Activated CD8-positive, alpha-beta T cell treated with anti-CD3 and anti-CD28 coated beads for 36 hours (primary cell): Measurements from ENCODE around the gene GTF2A1. TPM values are rescaled to one million over a fixed set of nuclear protein-coding genes. Genes with fewer than 3 reads are reported as not detected.
A peak's percentile ranks its signal among the peaks of the same experiment; 100 is the strongest.

Experiments used
- ATAC-seq: fragments of 200-7000 bp; cut with Tn5 transposase; one replicate; pipeline ENCODE4 v1.10.0; 2021; ENCODE audit warnings: mild to moderate bottlenecking, moderate library complexity
- CTCF ChIA-PET: fragments of 350-600 bp; sonication (Branson Sonifier 250); formaldehyde crosslinking; loops from one replicate; lab custom pipeline; 2021; ENCODE audit warnings: antibody characterized with exemption; lab: Charles Lee
- POLR2A ChIA-PET: fragments of 350-600 bp; sonication (Branson Sonifier 250); formaldehyde crosslinking; loops from one replicate; lab custom pipeline; 2021; ENCODE audit warnings: antibody characterized with exemption; lab: Charles Lee
- DNase-seq: peaks from one replicate; pipeline ENCODE4 v3.0.0-alpha.2; 2020
- H3K27ac Mint-ChIP-seq: one replicate; pipeline ENCODE4 v1.8.0; 2021; ENCODE audit warnings: mild to moderate bottlenecking, mixed read lengths
- H3K27me3 Mint-ChIP-seq: one replicate; pipeline ENCODE4 v1.8.0; 2021; ENCODE audit warnings: mixed read lengths
- H3K36me3 Mint-ChIP-seq: one replicate; pipeline ENCODE4 v1.8.0; 2021; ENCODE audit warnings: low read depth, mixed read lengths
- H3K4me1 Mint-ChIP-seq: one replicate; pipeline ENCODE4 v1.8.0; 2021; ENCODE audit warnings: low read depth, mixed read lengths
- H3K4me3 Mint-ChIP-seq: one replicate; pipeline ENCODE4 v1.8.0; 2021; ENCODE audit warnings: mild to moderate bottlenecking, moderate library complexity, mixed read lengths
- H3K9me3 Mint-ChIP-seq: one replicate; pipeline ENCODE4 v1.8.0; 2021; ENCODE audit warnings: mixed read lengths
- CTCF ChIP-seq: fragments of 200-600 bp; IDR thresholded peaks from one replicate; pipeline ENCODE4 v1.8.0; 2022; ENCODE audit warnings: antibody characterized with exemption, mild to moderate bottlenecking
- intact Hi-C: fragments of 100-400 bp; cut with micrococcal nuclease; formaldehyde crosslinking; loops from one replicate; pipeline ENCODE4 v1.10.0; 2022
- total RNA-seq, 2 experiments: library from RNA; stranded (reverse); gene quantifications; one replicate each; pipeline ENCODE4 v1.2.3, GENCODE V29; 2021

Gene GTF2A1
- total RNA-seq, 2 experiments from 2014 or later: 34.3 to 35.9 TPM

- intact Hi-C loops: loop anchor here (2.0 kb wide), 1 partner anchor 168 kb away; no protein-coding TSS in a partner anchor
- DNase-seq (no peak), ATAC-seq (no peak)
- TF ChIP-seq CTCF: no peak
- H3K4me3 Mint-ChIP-seq: no peak overlapping the region
- no peaks in the 10 kb centered on the region for H3K9me3 Mint-ChIP-seq
- H3K4me1 Mint-ChIP-seq: peaks cover 19% of the 10 kb centered on the region
- CTCF ChIA-PET: interaction anchor here (1.0 to 2.7 kb wide), 8 partner anchors 12 to 205 kb away, joined by 3 to 18 read pairs (median 3); no protein-coding TSS in a partner anchor
- no peak overlapping the region for H3K27ac Mint-ChIP-seq
- POLR2A ChIA-PET: interaction anchor here (0.5 kb wide), 1 partner anchor 8 kb away, joined by 5 read pairs; no protein-coding TSS in a partner anchor
- no peaks in the 10 kb centered on the region for H3K36me3 Mint-ChIP-seq
- H3K27me3 Mint-ChIP-seq: no peaks in the 10 kb centered on the region
Measured at GRCh38 chr14:81165188-81165587, 55.6 kb downstream of the GTF2A1 start.

GRCh38 chr14:81164167-81164774, 56.5 kb downstream of the GTF2A1 start:
- peak; percentile 74 for TF ChIP-seq CTCF
- intact Hi-C loops: loop anchor here (2.0 to 5.0 kb wide), 2 partner anchors 167 to 207 kb away; partner anchors contain the start of gene TSHR
- H3K4me3 Mint-ChIP-seq: no peak overlapping the region
- DNase-seq: peak; percentile 83
- peaks cover 14% of the 10 kb centered on the region for H3K4me1 Mint-ChIP-seq
- H3K9me3 Mint-ChIP-seq: no peaks in the 10 kb centered on the region
- no peaks in the 10 kb centered on the region for H3K36me3 Mint-ChIP-seq
- ChIA-PET POLR2A (interaction anchor here (1.2 kb wide), 1 partner anchor 10 kb away, joined by 3 read pairs; no protein-coding TSS in a partner anchor), CTCF (interaction anchor here (0.7 to 3.1 kb wide), 14 partner anchors 11 to 289 kb away, joined by 3 to 18 read pairs (median 4); no protein-coding TSS in a partner anchor)
- H3K27ac Mint-ChIP-seq: no peak overlapping the region
- ATAC-seq: peak; percentile 100
- no peaks in the 10 kb centered on the region for H3K27me3 Mint-ChIP-seq

- Mint-ChIP-seq H3K9me3 (no peaks in the 10 kb centered on the region), H3K36me3 (no peaks in the 10 kb centered on the region), H3K27me3 (no peaks in the 10 kb centered on the region), H3K4me1 (peaks cover 11% of the 10 kb centered on the region), H3K4me3 (no peak overlapping the region), H3K27ac (no peak overlapping the region)
- intact Hi-C loops: loop anchor here (5.0 kb wide), 1 partner anchor 206 kb away; the partner anchor contains the start of gene TSHR
- POLR2A ChIA-PET: interaction anchor here (1.0 to 1.2 kb wide), 2 partner anchors 8 to 18 kb away, joined by 3 read pairs; no protein-coding TSS in a partner anchor
- CTCF ChIA-PET: interaction anchor here (0.9 to 3.1 kb wide), 7 partner anchors 9 to 175 kb away, joined by 3 to 18 read pairs (median 10); no protein-coding TSS in a partner anchor
- no peak for TF ChIP-seq CTCF
- ATAC-seq (no peak), DNase-seq (no peak)
Measured at GRCh38 chr14:81162941-81163340, 57.8 kb downstream of the GTF2A1 start.

GRCh38 chr14:81161749-81162148, 59.0 kb downstream of the GTF2A1 start:
- POLR2A ChIA-PET: interaction anchor here (1.0 kb wide), 2 partner anchors 17 to 20 kb away, joined by 3 read pairs; no protein-coding TSS in a partner anchor
- no peak overlapping the region for H3K27ac Mint-ChIP-seq
- intact Hi-C loops: loop anchor here (5.0 kb wide), 1 partner anchor 204 kb away; the partner anchor contains the start of gene TSHR

More at GRCh38 chr14:81161749-81162148, 59.0 kb downstream of the GTF2A1 start:
- H3K27me3 Mint-ChIP-seq: no peaks in the 10 kb centered on the region
- DNase-seq (no peak), ATAC-seq (no peak)
- H3K36me3 Mint-ChIP-seq: no peaks in the 10 kb centered on the region
- no peaks in the 10 kb centered on the region for H3K9me3 Mint-ChIP-seq
- CTCF ChIA-PET: interaction anchor here (1.4 to 3.1 kb wide), 5 partner anchors 9 to 174 kb away, joined by 5 to 10 read pairs (median 7); no protein-coding TSS in a partner anchor
- H3K4me1 Mint-ChIP-seq: peaks cover 11% of the 10 kb centered on the region
- no peak overlapping the region for H3K4me3 Mint-ChIP-seq
- TF ChIP-seq CTCF: no peak
